Smooth muscle cell (in vitro differentiated cells): ENCODE results near the gene THEM5. TPM values are rescaled to one million over a fixed set of nuclear protein-coding genes. Genes with fewer than 3 reads are reported as not detected.

Source experiments
- DNase-seq: peaks from one replicate; lab custom pipeline; 2025; ENCODE audit not compliant: unreplicated experiment; lab: John Stamatoyannopoulos, UW
- H2AFZ ChIP-seq: fragments of 200-600 bp; sonication (generic); 2 replicates; pipeline ENCODE4 v1.6.0; 2016; ENCODE audit warnings: antibody characterized with exemption, low read depth, mild to moderate bottlenecking
- H3F3A ChIP-seq: fragments of 200-600 bp; sonication (generic); 2 replicates; pipeline ENCODE4 v1.6.0; 2017; ENCODE audit warnings: antibody characterized with exemption, low read depth
- H3K27ac ChIP-seq: fragments of 200-600 bp; sonication (generic); 2 replicates; pipeline ENCODE4 v1.5.1; 2016; ENCODE audit warnings: low read depth, mild to moderate bottlenecking
- H3K27me3 ChIP-seq: fragments of 200-600 bp; sonication (generic); 2 replicates; pipeline ENCODE4 v1.6.1; 2016; ENCODE audit warnings: low read depth, mild to moderate bottlenecking
- H3K36me3 ChIP-seq: fragments of 200-600 bp; sonication (generic); 2 replicates; pipeline ENCODE4 v1.5.1; 2016; ENCODE audit warnings: low read depth
- H3K4me1 ChIP-seq: fragments of 200-600 bp; sonication (generic); 2 replicates; pipeline ENCODE4 v1.5.1; 2016; ENCODE audit warnings: low read depth
- H3K4me2 ChIP-seq: fragments of 200-600 bp; sonication (generic); 2 replicates; pipeline ENCODE4 v1.6.0; 2016; ENCODE audit warnings: mild to moderate bottlenecking
- H3K4me3 ChIP-seq: fragments of 200-600 bp; sonication (generic); 2 replicates; pipeline ENCODE4 v1.5.1; 2016; ENCODE audit warnings: mild to moderate bottlenecking
- H3K79me2 ChIP-seq: fragments of 200-600 bp; sonication (generic); 2 replicates; pipeline ENCODE4 v1.6.0; 2016; ENCODE audit warnings: low read depth, mild to moderate bottlenecking
- H3K9ac ChIP-seq: fragments of 200-600 bp; sonication (generic); 2 replicates; pipeline ENCODE4 v1.6.0; 2016; ENCODE audit warnings: low read depth
- H3K9me3 ChIP-seq: fragments of 200-600 bp; sonication (generic); replicated peaks from 2 replicates; pipeline ENCODE4 v1.5.1; 2016; ENCODE audit warnings: low read depth
- H4K20me1 ChIP-seq: fragments of 200-600 bp; sonication (generic); 2 replicates; pipeline ENCODE4 v1.6.0; 2016; ENCODE audit warnings: low read depth
- CTCF ChIP-seq: fragments of 200-600 bp; sonication (generic); IDR thresholded peaks from 2 replicates; pipeline ENCODE4 v1.5.1; 2017; ENCODE audit warnings: borderline replicate concordance, mild to moderate bottlenecking, antibody characterized with exemption; ENCODE audit not compliant: insufficient read depth, poor library complexity, severe bottlenecking
- WGBS: methylation state at CpG from one replicate; pipeline ENCODE4 v1.1.7; 2016; ENCODE audit warnings: low lambda C conversion rate; 5-methylcytosine and 5-hydroxymethylcytosine counted together
- polyA plus RNA-seq: library from polyadenylated mRNA; unstranded; fragments of >200 nt; fragmentation: Nextera tagmentation; extraction: Ambion mirVana; gene quantifications from 2 replicates; pipeline ENCODE4 v1.2.1, GENCODE V29; 2016
- total RNA-seq: library from RNA; depleted of rRNA; stranded (reverse); fragments of >200 nt; gene quantifications from 2 replicates; pipeline ENCODE4 v1.2.3, GENCODE V29; 2014

The THEM5 gene
- total and polyA plus RNA-seq, 2 experiments from 2014 or later: 0.76 to 1.0 TPM

DNA sequence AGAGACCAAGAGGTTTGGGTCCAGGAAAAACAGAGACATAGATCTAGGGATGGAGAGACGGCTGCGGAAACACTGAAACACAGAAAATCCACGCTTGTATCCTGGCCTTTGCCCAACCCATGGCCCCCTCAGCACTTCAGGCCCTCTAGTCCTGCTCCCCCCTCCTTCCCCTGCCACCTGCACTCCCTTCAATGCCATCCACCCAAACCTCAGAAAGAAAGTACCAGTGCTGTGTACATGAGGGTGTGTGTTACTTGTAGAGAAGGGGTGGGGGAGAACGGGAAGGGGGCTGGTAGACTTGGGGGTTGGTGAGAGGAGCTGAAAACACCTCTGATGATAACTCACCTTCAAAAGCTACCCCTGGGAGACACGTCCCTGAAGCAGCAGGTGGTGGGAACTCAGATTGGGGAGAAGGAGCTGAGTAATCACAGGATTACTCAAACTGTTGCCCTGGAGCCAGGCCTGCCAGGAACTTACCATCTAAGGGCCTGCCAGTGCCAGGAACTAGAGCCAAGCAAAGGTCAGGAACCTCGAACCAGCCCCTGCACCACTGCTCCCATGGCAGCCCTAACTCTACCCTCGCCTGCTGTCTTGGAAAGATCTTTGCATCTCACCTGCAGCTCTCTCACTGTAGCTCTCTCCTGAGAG, 33.4 kb downstream of the THEM5 start:
- no peaks in the 10 kb centered on the region for H3K4me1 ChIP-seq
- H3K79me2 ChIP-seq: no peaks in the 10 kb centered on the region
- DNase-seq: no peak
- H3K9ac ChIP-seq: no peak overlapping the region
- no peak for TF ChIP-seq CTCF
- H3K27me3 ChIP-seq: no peaks in the 10 kb centered on the region
- H4K20me1 ChIP-seq: no peaks in the 10 kb centered on the region
- H3K4me3 ChIP-seq: no peak overlapping the region
- no peaks in the 10 kb centered on the region for H3F3A ChIP-seq
- H3K4me2 ChIP-seq: no peak overlapping the region
- WGBS: 89% methylated on average over 7 of the region's 7 CpGs
- no peak overlapping the region for H3K27ac ChIP-seq
- no peaks in the 10 kb centered on the region for H3K36me3 ChIP-seq
- H3K9me3 ChIP-seq: no peaks in the 10 kb centered on the region
- H2AFZ ChIP-seq: no peak overlapping the region

GRCh38 chr1:151819227-151819835, 34.2 kb downstream of the THEM5 start:
- H3K79me2 ChIP-seq: no peaks in the 10 kb centered on the region
- no peak for DNase-seq
- 84% methylated on average over 12 of the region's 12 CpGs for WGBS

GRCh38 chr1:151817353-151817730, 36.2 kb downstream of the THEM5 start:
- Histone ChIP-seq H3K36me3 (no peaks in the 10 kb centered on the region), H2AFZ (no peak overlapping the region), H3K27me3 (no peaks in the 10 kb centered on the region), H3K79me2 (no peaks in the 10 kb centered on the region), H3K9ac (no peak overlapping the region), H3K9me3 (no peaks in the 10 kb centered on the region), H3K4me2 (no peak overlapping the region), H3K4me3 (no peak overlapping the region), H4K20me1 (no peaks in the 10 kb centered on the region), H3K27ac (no peak overlapping the region), H3K4me1 (no peaks in the 10 kb centered on the region), H3F3A (no peaks in the 10 kb centered on the region)
- no peak for DNase-seq
- 80% methylated on average over 7 of the region's 7 CpGs for WGBS
- TF ChIP-seq CTCF: no peak

More at GRCh38 chr1:151819227-151819835, 34.2 kb downstream of the THEM5 start:
- Histone ChIP-seq H2AFZ (no peak overlapping the region), H4K20me1 (no peaks in the 10 kb centered on the region), H3K4me3 (no peak overlapping the region), H3K27me3 (no peaks in the 10 kb centered on the region), H3F3A (no peaks in the 10 kb centered on the region), H3K36me3 (no peaks in the 10 kb centered on the region), H3K9ac (no peak overlapping the region), H3K4me2 (no peak overlapping the region), H3K4me1 (no peaks in the 10 kb centered on the region), H3K9me3 (no peaks in the 10 kb centered on the region), H3K27ac (no peak overlapping the region)
- TF ChIP-seq CTCF: no peak
